NCI-H128 (cell line): ENCODE results near the gene PKM.
"Not testable (repeated sequence)": the region's sequence is repeated elsewhere in the genome, so short reads cannot be mapped to it uniquely, and the experiment has no call there.

Source experiments
- DNase-seq: peaks from one replicate; lab custom pipeline; 2025; ENCODE audit not compliant: unreplicated experiment; lab: John Stamatoyannopoulos, UW

Gene PKM

DNA sequence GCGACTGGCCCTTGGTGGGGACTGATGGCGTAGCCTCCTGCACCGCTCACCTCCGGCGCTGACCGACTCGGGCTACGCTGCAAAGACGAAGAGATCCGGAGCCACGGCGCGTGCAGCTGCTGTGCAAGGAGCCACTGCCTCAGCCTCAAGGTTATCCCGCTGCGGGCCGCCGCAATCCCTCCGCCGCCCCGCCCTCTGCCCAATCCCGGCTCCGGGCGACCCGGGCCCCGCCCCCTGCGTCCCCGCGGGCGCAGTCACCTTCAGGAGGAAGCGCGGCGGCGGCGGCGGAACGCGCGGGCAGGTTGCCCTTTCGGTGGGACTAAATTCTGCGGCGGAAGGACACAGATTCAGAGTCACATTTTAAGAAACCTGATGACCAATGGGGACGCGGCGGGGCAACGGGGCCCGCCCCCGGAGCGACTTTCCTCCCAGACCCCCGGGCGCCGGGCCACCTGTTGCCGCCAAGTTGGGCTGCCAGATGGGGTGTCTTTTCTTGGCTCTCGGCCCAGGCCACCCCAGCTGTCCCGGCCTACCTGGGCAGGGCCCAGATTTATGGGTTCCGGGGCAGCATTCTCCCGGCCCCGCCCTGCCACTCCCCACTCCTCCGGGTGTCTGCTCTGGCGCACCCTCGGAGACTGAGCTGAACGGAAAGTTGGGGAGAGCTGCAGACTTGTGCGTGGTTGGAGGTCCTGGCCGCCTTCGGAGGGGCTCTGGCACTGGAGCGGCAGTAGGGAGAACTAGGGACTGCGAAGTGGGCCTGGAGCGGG, at the start of gene PKM:
TSS of gene PKM (minus strand) at position 125 of the 767 bp plus-strand sequence. CDS start 12,093 bp downstream, outside the sequence.
- peak; percentile 92 for DNase-seq

GRCh38 chr15:72280751-72281150, 49.8 kb upstream of the PKM start:
- DNase-seq = no peak

- no peak for DNase-seq
These were observed 47.7 kb upstream of the PKM start for GRCh38 chr15:72278737-72279136.

- DNase-seq = no peak
These were observed 45.3 kb upstream of the PKM start for GRCh38 chr15:72276326-72276700.

DNA sequence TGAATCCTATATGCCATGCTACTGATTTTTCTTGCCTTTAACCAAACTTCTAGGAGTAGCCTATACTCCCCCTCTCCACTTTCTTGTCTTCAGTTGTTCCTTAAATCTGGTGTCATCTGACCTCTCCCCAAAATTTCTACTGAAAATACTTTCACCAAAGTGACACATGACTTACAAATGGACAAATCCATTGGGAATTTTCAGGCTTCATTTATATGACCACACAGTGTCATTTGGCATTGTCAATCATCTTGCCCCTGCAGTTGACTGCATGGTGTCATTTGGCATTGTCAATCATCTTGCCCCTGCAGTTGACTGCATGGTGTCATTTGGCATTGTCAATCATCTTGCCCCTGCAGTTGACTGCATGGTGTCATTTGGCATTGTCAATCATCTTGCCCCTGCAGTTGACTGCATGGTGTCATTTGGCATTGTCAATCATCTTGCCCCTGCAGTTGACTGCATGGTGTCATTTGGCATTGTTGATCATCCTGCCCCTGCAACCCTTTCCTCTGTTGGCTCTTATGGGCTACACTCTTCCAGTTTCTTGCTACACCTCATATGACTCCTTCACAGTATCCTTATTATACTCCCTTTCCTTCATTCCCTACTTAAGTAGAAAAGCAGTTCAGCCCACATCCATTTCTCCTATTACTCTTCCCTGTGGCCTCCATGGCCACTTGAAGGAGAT, 44.8 kb upstream of the PKM start:
- DNase-seq = not testable (repeated sequence)

DNA sequence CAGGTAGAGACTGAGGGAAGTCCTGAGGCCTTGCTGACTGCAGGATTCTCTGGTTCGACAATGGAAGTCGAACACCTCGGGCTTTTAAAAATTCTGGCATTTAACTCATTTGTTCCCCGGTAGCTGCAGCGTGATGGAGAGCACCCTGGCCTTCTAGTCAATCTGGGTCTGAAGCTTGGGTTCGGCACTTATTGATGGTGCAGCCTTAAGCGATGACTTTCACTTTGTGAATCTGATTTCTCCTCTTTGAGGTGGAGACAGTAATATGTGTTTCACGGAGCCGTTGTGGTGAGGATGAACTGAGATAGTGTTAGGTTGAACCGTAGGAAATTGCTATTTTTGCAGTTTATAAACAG, 42.0 kb upstream of the PKM start:
- DNase-seq = no peak

GRCh38 chr15:72272213-72272996, 41.4 kb upstream of the PKM start, which contains the start of gene PARP6:
PARP6 (minus strand) TSS chr15:72272554; CDS start chr15:72267477, 5,077 bp downstream.
- peak; percentile 80 for DNase-seq

GRCh38 chr15:72271895-72272212, 40.9 kb upstream of the PKM start:
- DNase-seq = no peak

- DNase-seq = no peak
These were observed 40.2 kb upstream of the PKM start for GRCh38 chr15:72271221-72271620.

- DNase-seq = no peak
These were observed 38.7 kb upstream of the PKM start for GRCh38 chr15:72269739-72270138.

GRCh38 chr15:72265031-72265430, 34.0 kb upstream of the PKM start:
- no peak for DNase-seq

DNA sequence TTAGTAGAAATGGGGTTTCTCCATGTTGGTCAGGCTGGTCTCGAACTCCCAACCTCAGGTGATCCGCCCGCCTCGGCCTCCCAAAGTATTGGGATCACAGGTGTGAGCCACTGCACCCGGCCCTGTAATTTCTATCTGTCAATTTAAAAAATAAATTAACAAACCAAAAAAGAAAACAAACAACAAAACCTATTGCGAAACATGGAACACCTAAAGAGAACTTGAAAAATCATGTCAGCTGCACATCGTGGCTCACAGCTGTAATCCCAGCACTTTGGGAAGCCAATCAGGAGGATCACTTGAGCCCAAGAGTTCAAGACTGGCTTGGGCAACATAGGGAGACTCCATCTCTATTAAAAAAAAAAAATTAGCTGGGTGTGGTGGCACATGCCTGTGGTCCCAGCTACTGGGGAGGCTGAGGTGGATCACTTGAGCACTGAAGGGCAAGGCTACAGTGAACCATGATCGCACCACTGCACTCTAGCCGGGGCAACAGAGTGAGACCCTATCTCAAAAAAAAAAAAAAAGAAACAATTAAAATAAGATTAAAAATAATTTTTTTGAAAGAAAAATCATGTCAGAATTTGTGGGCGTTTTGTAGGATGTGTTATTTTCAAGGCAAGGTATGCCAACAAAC, 21.8 kb upstream of the PKM start:
- no peak for DNase-seq

GRCh38 chr15:72249142-72249810, 18.3 kb upstream of the PKM start:
- DNase-seq = no peak

DNA sequence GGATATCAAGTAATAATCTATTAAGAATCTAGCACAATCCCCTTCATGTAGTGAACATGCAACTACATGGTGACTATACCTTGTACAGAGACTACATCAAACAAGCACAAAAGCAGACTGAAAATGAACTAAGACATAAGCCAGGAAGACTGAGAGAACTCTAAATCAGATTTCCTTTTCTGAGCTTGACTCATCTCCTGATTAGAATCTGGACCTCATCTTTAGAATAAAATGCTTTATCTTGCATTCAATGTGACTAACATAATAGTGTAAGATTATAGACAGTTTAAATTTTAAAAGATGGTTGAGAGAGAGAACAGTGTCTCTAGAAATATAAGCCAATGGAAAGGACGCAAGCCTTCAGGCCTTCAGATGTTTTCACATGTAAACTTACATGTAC, 17.5 kb upstream of the PKM start:
- DNase-seq = no peak

DNA sequence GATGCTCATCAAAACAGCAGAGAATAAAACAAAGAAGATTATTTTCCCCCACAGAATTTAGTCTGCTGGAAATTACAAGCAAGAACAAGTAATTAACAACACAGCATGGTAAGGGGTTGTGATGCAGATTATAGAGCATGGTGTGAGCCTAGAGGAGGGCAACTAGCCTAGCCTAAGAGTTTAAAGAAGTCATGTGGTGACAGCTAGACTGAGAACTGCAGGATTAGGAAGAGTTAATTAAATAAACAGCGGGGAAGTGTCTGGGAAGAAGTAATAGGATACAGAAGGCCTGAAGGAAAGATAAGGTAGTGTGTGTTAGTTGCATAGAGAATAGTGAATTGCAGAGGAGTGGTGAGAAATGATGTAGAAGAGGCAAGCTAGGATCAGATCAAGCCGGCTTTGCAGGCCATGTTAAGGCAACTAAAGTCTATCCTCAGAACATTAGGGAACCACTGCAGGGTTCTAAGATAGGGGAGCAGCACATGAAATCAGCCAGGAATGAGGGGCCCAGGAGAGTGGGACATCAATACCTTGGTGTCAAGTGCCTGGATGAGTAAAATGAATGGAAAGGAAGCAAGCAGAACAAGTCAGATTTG, 11.9 kb upstream of the PKM start:
- no peak for DNase-seq

DNA sequence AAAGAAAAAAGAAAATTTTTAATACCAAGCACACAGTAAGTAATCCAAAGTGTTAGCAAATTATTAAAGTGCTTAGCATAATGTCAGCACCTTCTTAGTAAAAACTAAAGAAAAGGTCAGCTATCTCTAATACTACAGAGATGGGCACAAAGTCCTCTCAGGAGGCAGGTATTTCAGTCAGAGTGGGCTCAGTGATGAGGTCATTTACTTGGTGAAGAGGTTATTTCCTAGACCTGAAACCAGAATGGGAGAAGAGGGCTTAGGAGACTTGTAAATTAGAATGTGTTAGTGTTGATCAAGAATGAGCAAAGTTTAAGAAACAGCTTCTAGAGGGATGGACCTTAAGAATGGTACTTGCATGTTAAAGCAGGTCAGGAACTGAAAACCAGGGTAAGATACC, 8.7 kb upstream of the PKM start:
- no peak for DNase-seq

DNA sequence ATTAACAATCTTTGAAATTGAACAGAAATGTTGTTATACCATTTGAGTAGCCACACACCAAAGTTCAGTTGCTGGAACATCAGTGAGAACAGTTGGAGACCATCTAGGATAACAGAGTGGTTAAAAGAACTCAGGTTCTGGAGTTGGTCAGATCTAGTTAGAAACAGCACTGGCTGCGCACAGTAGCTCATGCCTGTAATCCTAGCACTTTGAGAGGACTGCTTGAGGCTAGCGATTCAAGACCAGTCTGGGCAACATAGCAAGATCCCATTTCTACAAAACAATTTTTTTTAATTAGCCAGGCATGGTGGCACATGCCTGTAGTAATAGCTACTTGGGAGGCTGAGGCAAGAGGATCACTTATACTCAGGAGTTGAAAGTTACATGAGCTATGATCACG, 7.6 kb upstream of the PKM start:
- no peak for DNase-seq

DNA sequence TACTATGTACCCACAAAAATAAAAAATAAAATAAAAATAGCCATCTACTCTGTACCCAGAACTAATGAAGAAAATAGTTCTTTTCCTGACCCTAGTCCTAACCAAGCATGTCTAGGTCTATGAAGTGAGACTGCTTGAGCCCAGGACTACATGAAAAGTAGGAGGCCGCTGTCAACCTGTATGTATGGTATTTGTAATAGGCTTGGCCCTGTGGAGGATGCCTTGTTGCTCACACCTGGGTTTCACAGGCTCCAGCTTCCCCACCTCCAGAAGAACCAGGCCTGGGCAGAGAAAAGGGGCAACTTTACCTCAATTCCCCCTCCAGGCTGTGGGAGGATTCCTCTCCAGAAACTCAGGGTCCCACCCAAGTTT, 6.8 kb upstream of the PKM start:
- no peak for DNase-seq

- no peak for DNase-seq
These were observed 6.3 kb upstream of the PKM start for GRCh38 chr15:72237029-72237852.
